Measurements from ENCODE around the gene ANKFN1.

ANKFN1 gene

GRCh38 chr17:56290101-56290801, 137.0 kb downstream of the ANKFN1 start:
- no peak for TF ChIP-seq CTCF (IDR thresholded peaks at IDR 0.05; ENCODE audit: control insufficient read depth, insufficient read depth, low read depth, low read length, missing control alignments)
- H3K4me3 ChIP-seq (ENCODE audit: control insufficient read depth, low read depth, low read length): no peak overlapping the region
- no peak for DNase-seq (ENCODE audit: low read depth)

GRCh38 chr17:56290802-56291118, 137.5 kb downstream of the ANKFN1 start:
- no peak overlapping the region for H3K4me3 ChIP-seq (ENCODE audit: control insufficient read depth, low read depth, low read length)
- no peak for DNase-seq (ENCODE audit: low read depth)
- no peak for TF ChIP-seq CTCF (IDR thresholded peaks at IDR 0.05; ENCODE audit: control insufficient read depth, insufficient read depth, low read depth, low read length, missing control alignments)

GRCh38 chr17:56291226-56291805, 138.0 kb downstream of the ANKFN1 start:
- DNase-seq (ENCODE audit: low read depth): no peak
- no peak for TF ChIP-seq CTCF (IDR thresholded peaks at IDR 0.05; ENCODE audit: control insufficient read depth, insufficient read depth, low read depth, low read length, missing control alignments)
- H3K4me3 ChIP-seq (ENCODE audit: control insufficient read depth, low read depth, low read length): no peak overlapping the region

GRCh38 chr17:56292010-56292409, 138.7 kb downstream of the ANKFN1 start:
- peak; percentile 27 for DNase-seq (ENCODE audit: low read depth)
- H3K4me3 ChIP-seq (ENCODE audit: control insufficient read depth, low read depth, low read length): no peak overlapping the region
- TF ChIP-seq CTCF (IDR thresholded peaks at IDR 0.05; ENCODE audit: control insufficient read depth, insufficient read depth, low read depth, low read length, missing control alignments): no peak

- DNase-seq (ENCODE audit: low read depth): no peak
- TF ChIP-seq CTCF (IDR thresholded peaks at IDR 0.05; ENCODE audit: control insufficient read depth, insufficient read depth, low read depth, low read length, missing control alignments): no peak
- no peak overlapping the region for H3K4me3 ChIP-seq (ENCODE audit: control insufficient read depth, low read depth, low read length)
Observed at GRCh38 chr17:56292578-56292977, 139.3 kb downstream of the ANKFN1 start.

- H3K4me3 ChIP-seq (ENCODE audit: control insufficient read depth, low read depth, low read length): no peak overlapping the region
- no peak for DNase-seq (ENCODE audit: low read depth)
- TF ChIP-seq CTCF (IDR thresholded peaks at IDR 0.05; ENCODE audit: control insufficient read depth, insufficient read depth, low read depth, low read length, missing control alignments): no peak
Observed at GRCh38 chr17:56297184-56297583, 143.9 kb downstream of the ANKFN1 start.
